BE2C (cell line): ENCODE data around the gene SRSF9.
A peak's percentile ranks its signal among the peaks of the same experiment; 100 is the strongest.

Experiments
- DNase-seq: peaks from one replicate; pipeline ENCODE4 v3.0.0-alpha.2; 2020
- H3K27me3 ChIP-seq: fragments of 250-450 bp; sonication (Bioruptor Pico); 2 replicates; pipeline ENCODE4 v1.5.1; 2020; ENCODE audit warnings: mild to moderate bottlenecking
- H3K36me3 ChIP-seq: fragments of 250-450 bp; sonication (Bioruptor Pico); 2 replicates; pipeline ENCODE4 v1.5.1; 2020; ENCODE audit warnings: mild to moderate bottlenecking
- H3K4me1 ChIP-seq: fragments of 250-450 bp; sonication (Bioruptor Pico); 2 replicates; pipeline ENCODE4 v1.5.1; 2020
- H3K4me3 ChIP-seq: 2 replicates; pipeline ENCODE4 v1.5.1; 2011; ENCODE audit warnings: low read depth, low read length
- H3K9me3 ChIP-seq: fragments of 250-450 bp; sonication (Bioruptor Pico); 2 replicates; pipeline ENCODE4 v1.5.1; 2020
- TF ChIP-seq, protein P1 (sequence below): IDR thresholded peaks from 2 replicates; pipeline ENCODE4 v1.5.1; 2012; ENCODE audit warnings: mild to moderate bottlenecking, low read depth, low read length

SRSF9 gene

DNA sequence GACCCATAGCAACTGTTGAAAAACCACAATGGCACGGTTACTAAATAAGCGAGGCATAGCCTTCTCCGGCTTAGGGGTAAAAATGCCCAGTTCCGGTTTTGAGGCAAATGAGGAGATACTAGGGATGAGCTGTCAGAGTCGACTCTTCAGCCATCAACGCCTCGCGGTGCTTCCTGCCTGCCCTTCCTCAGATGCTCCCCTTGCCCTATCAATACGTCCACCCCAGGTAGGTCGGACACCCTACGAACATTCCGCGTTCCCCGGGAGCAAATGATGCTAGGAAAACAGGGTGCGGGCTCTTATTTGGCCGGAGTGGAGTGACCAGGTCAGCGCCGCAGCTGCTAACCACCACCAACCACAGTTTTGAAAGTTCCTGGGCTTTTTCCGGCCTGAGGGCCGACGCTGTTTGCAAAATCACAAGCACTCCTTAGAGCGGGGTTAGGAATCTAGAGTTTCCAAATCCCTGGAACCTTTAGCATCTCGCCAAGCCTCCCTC lies 1.2 kb downstream of the SRSF9 start:
- Histone ChIP-seq H3K9me3 (no peaks in the 10 kb centered on the region), H3K4me1 (no peaks in the 10 kb centered on the region), H3K4me3 (peak overlapping the region; percentile 92), H3K27me3 (no peaks in the 10 kb centered on the region), H3K36me3 (peaks cover 35% of the 10 kb centered on the region)
- DNase-seq: peak; percentile 13
- TF ChIP-seq, protein P1, sequence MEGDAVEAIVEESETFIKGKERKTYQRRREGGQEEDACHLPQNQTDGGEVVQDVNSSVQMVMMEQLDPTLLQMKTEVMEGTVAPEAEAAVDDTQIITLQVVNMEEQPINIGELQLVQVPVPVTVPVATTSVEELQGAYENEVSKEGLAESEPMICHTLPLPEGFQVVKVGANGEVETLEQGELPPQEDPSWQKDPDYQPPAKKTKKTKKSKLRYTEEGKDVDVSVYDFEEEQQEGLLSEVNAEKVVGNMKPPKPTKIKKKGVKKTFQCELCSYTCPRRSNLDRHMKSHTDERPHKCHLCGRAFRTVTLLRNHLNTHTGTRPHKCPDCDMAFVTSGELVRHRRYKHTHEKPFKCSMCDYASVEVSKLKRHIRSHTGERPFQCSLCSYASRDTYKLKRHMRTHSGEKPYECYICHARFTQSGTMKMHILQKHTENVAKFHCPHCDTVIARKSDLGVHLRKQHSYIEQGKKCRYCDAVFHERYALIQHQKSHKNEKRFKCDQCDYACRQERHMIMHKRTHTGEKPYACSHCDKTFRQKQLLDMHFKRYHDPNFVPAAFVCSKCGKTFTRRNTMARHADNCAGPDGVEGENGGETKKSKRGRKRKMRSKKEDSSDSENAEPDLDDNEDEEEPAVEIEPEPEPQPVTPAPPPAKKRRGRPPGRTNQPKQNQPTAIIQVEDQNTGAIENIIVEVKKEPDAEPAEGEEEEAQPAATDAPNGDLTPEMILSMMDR: no peak

DNA sequence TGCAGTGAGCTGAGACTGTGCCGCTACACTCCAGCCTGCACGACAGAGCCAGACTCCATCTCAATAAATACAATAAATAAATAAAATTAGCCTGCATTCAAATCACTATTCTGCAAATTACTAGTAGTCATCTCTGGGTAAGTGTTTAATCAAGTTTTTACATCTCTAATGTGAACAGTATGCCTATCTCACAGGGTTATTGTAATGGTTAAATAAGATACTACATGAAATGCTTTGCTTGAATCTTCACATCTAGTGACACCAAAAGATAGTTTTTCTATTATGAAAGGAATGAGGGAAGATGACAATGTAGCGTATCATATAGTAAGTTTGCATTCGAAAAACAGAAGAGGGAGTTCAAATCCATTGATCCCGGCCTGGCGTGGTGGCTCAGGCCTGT lies 2.1 kb downstream of the SRSF9 start:
- TF ChIP-seq, protein P1: no peak
- Histone ChIP-seq H3K9me3 (no peaks in the 10 kb centered on the region), H3K36me3 (peaks cover 44% of the 10 kb centered on the region), H3K4me1 (no peaks in the 10 kb centered on the region), H3K27me3 (no peaks in the 10 kb centered on the region), H3K4me3 (no peak overlapping the region)
- DNase-seq: no peak

DNA sequence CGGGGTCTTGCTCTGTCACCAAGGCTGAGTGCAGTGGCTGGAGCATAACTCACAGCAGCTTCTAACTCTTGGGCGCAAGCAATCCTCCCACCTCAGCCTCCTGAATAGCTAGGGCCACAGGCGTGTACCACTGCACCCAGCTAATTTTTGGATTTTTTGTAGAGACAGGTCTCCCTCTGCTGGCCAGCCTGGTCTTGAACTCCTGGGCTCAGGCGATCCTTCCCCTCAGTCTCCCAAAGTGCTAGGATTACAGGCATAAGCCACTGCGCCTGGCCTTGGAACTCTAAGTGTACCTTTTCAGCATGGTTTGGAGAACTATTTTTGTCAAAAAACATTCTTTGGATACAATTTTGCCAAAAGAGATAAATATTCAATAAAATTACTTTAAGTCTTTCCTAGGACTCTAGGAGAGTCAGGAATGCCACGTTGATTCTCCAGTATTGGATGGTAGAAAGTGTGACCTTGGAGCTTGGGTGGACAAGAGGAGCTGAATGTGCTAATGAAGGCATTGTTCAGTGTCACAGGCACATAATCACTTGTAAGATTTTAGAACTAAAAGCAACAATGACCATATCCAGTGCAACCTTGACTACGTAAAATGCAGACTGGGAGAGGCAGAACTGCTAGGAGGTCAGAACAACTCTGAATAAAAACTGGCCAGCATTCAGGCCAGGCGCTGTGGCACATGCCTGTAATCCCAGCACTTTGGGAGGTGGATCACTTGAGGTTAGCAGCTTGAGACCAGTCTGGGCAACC lies 2.8 kb downstream of the SRSF9 start:
- Histone ChIP-seq H3K4me3 (no peak overlapping the region), H3K4me1 (no peaks in the 10 kb centered on the region), H3K27me3 (no peaks in the 10 kb centered on the region), H3K36me3 (peaks cover 51% of the 10 kb centered on the region), H3K9me3 (no peaks in the 10 kb centered on the region)
- TF ChIP-seq, protein P1: peak; percentile 70
- DNase-seq: peak; percentile 55

DNA sequence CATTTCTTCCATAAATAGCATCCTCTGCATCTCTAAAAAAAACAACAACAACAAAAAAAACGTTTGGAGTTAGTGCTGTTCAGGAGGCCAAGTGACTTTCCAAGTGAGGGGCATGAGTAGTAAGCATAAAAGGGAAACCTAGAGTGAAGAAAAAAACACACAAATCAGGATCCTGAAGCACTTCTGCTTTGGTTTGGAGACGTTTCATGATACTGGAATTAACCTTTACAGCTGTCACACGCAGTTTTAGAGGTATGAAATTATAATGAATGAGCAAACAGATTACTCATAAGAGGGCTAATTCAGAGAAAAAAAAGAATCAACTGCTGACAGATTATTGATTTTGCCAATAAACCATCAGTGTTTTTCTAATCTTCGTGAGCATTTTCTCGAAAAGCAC lies 3.8 kb downstream of the SRSF9 start:
- Histone ChIP-seq H3K9me3 (no peaks in the 10 kb centered on the region), H3K4me1 (no peaks in the 10 kb centered on the region), H3K36me3 (peaks cover 59% of the 10 kb centered on the region), H3K27me3 (no peaks in the 10 kb centered on the region), H3K4me3 (no peak overlapping the region)
- TF ChIP-seq, protein P1: no peak
- no peak for DNase-seq

DNA sequence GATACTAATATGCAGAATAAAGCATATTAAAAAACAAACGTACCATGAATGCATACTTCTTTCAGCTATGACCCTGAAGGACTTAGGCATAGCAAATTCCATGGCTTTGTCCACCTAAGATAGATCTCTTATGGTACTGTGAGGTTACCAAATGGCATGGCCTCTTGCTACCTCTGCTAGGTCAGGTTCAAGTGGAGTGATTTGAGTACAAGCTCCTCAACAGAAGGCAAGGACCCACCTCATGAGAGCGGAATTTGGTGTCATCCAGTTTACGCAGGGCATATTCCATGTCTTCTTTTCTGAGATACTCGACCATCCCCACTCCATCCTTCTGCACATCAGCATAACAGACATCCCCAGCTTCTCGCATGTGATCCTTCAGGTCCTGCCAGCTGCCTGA lies 5.8 kb downstream of the SRSF9 start:
- TF ChIP-seq, protein P1: no peak
- DNase-seq: no peak
- Histone ChIP-seq H3K36me3 (peaks cover 80% of the 10 kb centered on the region), H3K27me3 (no peaks in the 10 kb centered on the region), H3K9me3 (no peaks in the 10 kb centered on the region), H3K4me1 (no peaks in the 10 kb centered on the region), H3K4me3 (no peak overlapping the region)

DNA sequence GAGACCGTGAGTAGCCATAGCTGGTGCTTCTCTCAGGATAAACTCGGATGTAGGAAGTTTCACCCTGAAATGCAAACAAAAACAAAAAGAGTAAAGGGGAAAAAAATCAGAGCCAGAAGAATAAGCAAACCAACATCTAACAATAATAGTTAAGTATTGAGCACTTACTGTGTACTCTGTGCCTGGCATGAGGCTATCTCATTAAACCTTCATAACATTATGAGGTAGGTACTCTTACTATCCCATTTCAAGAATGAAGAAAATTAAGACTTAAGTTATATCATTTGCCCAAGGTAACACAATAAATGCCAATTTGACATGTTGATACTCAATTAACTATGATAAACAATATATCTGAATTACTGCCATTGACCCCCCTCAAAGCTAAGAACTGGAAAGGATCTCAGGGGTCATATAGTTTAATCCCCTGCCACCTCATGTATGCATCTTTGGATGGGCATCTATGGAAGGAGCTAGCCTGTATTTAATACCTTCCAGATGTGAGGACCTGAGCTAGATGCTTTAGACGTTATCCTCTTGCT lies 7.4 kb downstream of the SRSF9 start:
- no peaks in the 10 kb centered on the region for H3K4me1 ChIP-seq
- peaks cover 92% of the 10 kb centered on the region for H3K36me3 ChIP-seq
- no peaks in the 10 kb centered on the region for H3K9me3 ChIP-seq
- no peak for DNase-seq
- H3K27me3 ChIP-seq: no peaks in the 10 kb centered on the region
- TF ChIP-seq, protein P1: no peak
- no peak overlapping the region for H3K4me3 ChIP-seq
